A673 (cell line): ENCODE data around the gene SLC25A41.

ENCODE experiments used
- EZH2 ChIP-seq: fragments of 200-600 bp; sonication (generic); IDR thresholded peaks from 2 replicates; pipeline ENCODE4 v1.6.1; 2017; ENCODE audit warnings: borderline replicate concordance, low read depth, mild to moderate bottlenecking, mixed read lengths, antibody characterized with exemption, low read length; ENCODE audit not compliant: poor library complexity, severe bottlenecking
- TF ChIP-seq, protein P1 (sequence below): fragments of 300-800, 200-600 bp; sonication (generic); conservative IDR thresholded peaks from 2 replicates; pipeline ENCODE4 v1.5.1; 2017; ENCODE audit warnings: low read depth, mild to moderate bottlenecking, antibody characterized with exemption, low read length, moderate library complexity, mixed read lengths

DNA sequence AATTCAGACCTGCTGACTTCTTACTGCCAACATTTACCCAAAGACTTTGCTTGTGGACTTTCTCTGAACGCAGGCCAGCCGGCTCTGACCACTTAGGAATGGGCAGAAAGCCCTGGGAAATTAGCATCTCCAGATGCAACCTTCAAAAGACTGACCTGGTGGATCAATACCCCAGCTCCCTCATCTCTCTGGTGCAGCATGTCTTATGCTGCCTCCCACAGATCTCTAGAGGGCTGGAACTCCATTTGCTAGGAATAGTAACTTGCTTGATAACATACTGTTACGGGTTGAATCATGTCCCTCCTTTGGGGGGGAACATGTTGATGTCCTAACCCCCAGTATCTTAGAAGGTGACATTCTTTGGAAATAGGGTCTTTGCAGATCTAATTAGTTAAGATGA, 12.9 kb upstream of the SLC25A41 start:
- TF ChIP-seq, protein P1, sequence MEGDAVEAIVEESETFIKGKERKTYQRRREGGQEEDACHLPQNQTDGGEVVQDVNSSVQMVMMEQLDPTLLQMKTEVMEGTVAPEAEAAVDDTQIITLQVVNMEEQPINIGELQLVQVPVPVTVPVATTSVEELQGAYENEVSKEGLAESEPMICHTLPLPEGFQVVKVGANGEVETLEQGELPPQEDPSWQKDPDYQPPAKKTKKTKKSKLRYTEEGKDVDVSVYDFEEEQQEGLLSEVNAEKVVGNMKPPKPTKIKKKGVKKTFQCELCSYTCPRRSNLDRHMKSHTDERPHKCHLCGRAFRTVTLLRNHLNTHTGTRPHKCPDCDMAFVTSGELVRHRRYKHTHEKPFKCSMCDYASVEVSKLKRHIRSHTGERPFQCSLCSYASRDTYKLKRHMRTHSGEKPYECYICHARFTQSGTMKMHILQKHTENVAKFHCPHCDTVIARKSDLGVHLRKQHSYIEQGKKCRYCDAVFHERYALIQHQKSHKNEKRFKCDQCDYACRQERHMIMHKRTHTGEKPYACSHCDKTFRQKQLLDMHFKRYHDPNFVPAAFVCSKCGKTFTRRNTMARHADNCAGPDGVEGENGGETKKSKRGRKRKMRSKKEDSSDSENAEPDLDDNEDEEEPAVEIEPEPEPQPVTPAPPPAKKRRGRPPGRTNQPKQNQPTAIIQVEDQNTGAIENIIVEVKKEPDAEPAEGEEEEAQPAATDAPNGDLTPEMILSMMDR = no peak
- no peak for TF ChIP-seq EZH2
